Lower lobe of right lung (tissue), 2 donors: ENCODE measurements around the gene CD209. TPM values are rescaled to one million over a fixed set of nuclear protein-coding genes. Genes with fewer than 3 reads are reported as not detected.

ENCODE experiments used
- ATAC-seq, 2 donors: fragments of 200-7000 bp; cut with Tn5 transposase; one replicate each; pipeline ENCODE4 v1.9.1; 2020 to 2022; ENCODE audit warnings: mild to moderate bottlenecking in 2 of 2, moderate library complexity in 2 of 2
- DNase-seq: peaks from one replicate; pipeline ENCODE4 v3.0.0-alpha.2; 2020
- H3K27ac ChIP-seq: fragments of 200-600 bp; one replicate; pipeline ENCODE4 v1.8.0; 2022
- H3K27me3 ChIP-seq: fragments of 200-600 bp; one replicate; pipeline ENCODE4 v1.8.0; 2022; ENCODE audit warnings: low read depth
- H3K36me3 ChIP-seq: fragments of 200-600 bp; one replicate; pipeline ENCODE4 v1.8.0; 2022; ENCODE audit warnings: mild to moderate bottlenecking
- H3K4me1 ChIP-seq: fragments of 200-600 bp; one replicate; pipeline ENCODE4 v1.8.0; 2022
- H3K4me3 ChIP-seq: fragments of 200-600 bp; one replicate; pipeline ENCODE4 v1.8.0; 2022; ENCODE audit warnings: mild to moderate bottlenecking
- H3K9me3 ChIP-seq: fragments of 200-600 bp; one replicate; pipeline ENCODE4 v1.8.0; 2022
- CTCF ChIP-seq: fragments of 200-600 bp; IDR thresholded peaks from one replicate; pipeline ENCODE4 v1.8.0; 2022; ENCODE audit warnings: antibody characterized with exemption, mild to moderate bottlenecking
- intact Hi-C: fragments of 100-400 bp; cut with DNase I; formaldehyde crosslinking; loops from one replicate; pipeline ENCODE4 v1.11.0; 2022
- total RNA-seq: library from RNA; stranded (reverse); fragmentation: NEBNext Ultra II Directional; extraction: Animal tissue kit (Norgen Biotek cat#: 25700); gene quantifications from one replicate; pipeline ENCODE4 v1.2.1, GENCODE V29; 2021
- donor health status: DM: no; HTN: yes; CAD: no; lungs with severe emphysema.

CD209 gene
- total RNA-seq, 1 donor from 2014 or later = 18.8 TPM

GRCh38 chr19:7704280-7705060, 42.9 kb downstream of the CD209 start:
- no peak for TF ChIP-seq CTCF
- Histone ChIP-seq H3K27ac (no peak overlapping the region), H3K4me1 (peaks cover 19% of the 10 kb centered on the region), H3K4me3 (no peak overlapping the region), H3K36me3 (no peaks in the 10 kb centered on the region), H3K9me3 (no peaks in the 10 kb centered on the region), H3K27me3 (peaks cover 9% of the 10 kb centered on the region)
- ATAC-seq (no peak), DNase-seq (no peak)
- intact Hi-C loops = no loop called here

- Histone ChIP-seq H3K27ac (no peak overlapping the region), H3K4me3 (no peak overlapping the region), H3K36me3 (no peaks in the 10 kb centered on the region), H3K27me3 (peaks cover 17% of the 10 kb centered on the region), H3K9me3 (no peaks in the 10 kb centered on the region), H3K4me1 (peaks cover 19% of the 10 kb centered on the region)
- TF ChIP-seq CTCF = no peak
- ATAC-seq = no peak
- intact Hi-C loops = no loop called here
- no peak for DNase-seq
Measured at GRCh38 chr19:7703332-7703731, 44.0 kb downstream of the CD209 start.

- H3K36me3 ChIP-seq = no peaks in the 10 kb centered on the region
- H3K27ac ChIP-seq = no peak within 1 kb of the TSS
- H3K4me3 ChIP-seq = no peak within 1 kb of the TSS
- H3K9me3 ChIP-seq = no peaks in the 10 kb centered on the region
- intact Hi-C loops = no loop called here
- H3K4me1 ChIP-seq = peaks cover 10% of the 10 kb centered on the region
- no peak for TF ChIP-seq CTCF
- no peak for DNase-seq
- H3K27me3 ChIP-seq = peaks cover 28% of the 10 kb centered on the region
- no peak for ATAC-seq
Measured at GRCh38 chr19:7701654-7702457, 45.5 kb downstream of the CD209 start, which contains the start of gene FCER2. FCER2 (minus strand) TSS chr19:7702131; CDS start chr19:7699760, 2,371 bp downstream.

DNA sequence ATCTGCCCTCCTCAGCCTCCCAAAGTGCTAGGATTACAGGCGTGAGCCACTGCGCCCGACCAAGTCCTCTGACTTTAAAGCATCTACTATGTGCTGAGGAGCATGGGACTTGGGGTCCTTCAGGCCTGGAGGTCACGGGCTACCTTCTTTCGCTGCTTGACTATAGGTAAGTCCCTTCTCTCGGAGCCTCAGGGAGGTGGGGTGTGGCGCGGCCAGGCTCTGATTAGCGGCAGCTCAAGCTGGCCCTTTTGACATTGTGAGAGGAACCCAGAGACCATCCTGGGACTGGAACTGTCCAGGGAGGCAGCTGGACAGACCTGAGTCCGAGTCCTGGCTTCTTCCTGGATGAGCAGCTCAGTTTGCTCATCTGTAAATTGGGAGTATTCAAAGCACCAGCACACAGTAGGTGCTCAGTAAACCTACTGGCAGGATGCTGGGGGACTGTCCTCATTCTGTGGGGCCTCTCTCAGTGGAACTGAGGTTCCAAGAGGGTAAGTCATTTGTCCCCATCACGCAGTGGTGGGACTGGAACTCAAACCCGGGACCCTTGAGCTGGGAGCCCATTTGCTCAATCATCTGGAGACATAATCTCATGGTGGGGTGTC, 46.2 kb downstream of the CD209 start:
- DNase-seq (no peak), ATAC-seq (no peak)
- H3K27me3 ChIP-seq = peaks cover 33% of the 10 kb centered on the region

More for the DNA sequence above, 46.2 kb downstream of the CD209 start:
- intact Hi-C loops = no loop called here
- Histone ChIP-seq H3K4me1 (peaks cover 3% of the 10 kb centered on the region), H3K9me3 (no peaks in the 10 kb centered on the region), H3K36me3 (no peaks in the 10 kb centered on the region), H3K27ac (no peak overlapping the region), H3K4me3 (no peak overlapping the region)
- no peak for TF ChIP-seq CTCF
